ENCODE measurements around the gene TUBA4B.

GRCh38 chr2:219220652-219221402, 32.2 kb upstream of the TUBA4B start:
- TF ChIP-seq POLR2A (IDR thresholded peaks at IDR 0.05) (no peak), CTCF (IDR thresholded peaks at IDR 0.05) (no peak)

All from prostate gland (tissue), 2 donors.